ENCODE results near the gene SMARCAL1. TPM values are rescaled to one million over a fixed set of nuclear protein-coding genes. Genes with fewer than 3 reads are reported as not detected.
"Not testable (repeated sequence)": the region's sequence is repeated elsewhere in the genome, so short reads cannot be mapped to it uniquely, and the experiment has no call there.

The SMARCAL1 gene
- total RNA-seq, 1 experiment from 2014 or later, result 9.2 TPM

DNA sequence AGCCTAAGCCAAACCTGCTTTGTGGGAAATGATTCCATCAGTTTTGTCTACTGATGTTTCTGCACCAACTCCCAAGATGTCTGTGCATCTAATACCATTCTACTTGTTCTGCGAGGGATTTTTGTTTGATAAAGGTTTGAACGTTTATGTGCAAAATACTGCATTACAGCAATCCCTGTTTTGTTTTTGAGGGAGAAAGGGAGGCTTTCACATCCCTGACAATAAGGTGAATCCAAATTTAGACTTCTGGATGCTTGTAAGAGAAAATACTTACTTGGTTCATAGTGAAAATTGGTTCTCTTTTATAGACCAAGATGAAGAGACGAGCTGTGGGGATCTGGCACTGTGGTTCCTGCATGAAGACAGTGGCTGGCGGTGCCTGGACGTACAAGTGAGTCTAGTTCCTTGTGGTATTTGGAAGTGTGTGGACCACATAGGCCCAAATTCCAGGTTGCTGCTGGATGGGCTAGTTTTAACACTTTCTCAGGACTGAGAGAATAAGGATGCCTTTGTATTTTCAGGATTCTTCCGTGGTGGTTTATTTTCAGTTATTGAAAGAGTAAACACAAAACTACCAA lies 87.4 kb downstream of the SMARCAL1 start:
- no peak for DNase-seq (ENCODE audit: low read depth)

DNA sequence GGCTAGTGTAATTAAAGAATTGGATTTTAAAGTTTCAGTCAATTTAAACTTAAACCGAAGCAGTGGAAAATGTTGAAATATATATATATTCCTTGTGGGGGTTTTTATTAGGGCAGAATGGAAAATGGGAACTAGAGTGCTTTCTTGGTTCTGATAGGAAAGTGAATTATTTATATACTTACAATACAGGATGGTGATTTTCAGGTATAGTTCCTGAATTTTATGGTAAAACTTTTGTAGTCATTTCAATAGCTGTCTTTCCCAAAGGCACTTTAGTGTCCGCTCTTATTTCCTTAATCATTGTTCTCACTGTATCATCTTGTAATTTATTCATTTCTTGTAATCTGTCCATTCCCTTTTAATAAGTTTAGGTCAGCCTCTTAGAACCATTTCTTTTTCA lies 88.3 kb downstream of the SMARCAL1 start:
- DNase-seq (ENCODE audit: low read depth), result no peak

DNA sequence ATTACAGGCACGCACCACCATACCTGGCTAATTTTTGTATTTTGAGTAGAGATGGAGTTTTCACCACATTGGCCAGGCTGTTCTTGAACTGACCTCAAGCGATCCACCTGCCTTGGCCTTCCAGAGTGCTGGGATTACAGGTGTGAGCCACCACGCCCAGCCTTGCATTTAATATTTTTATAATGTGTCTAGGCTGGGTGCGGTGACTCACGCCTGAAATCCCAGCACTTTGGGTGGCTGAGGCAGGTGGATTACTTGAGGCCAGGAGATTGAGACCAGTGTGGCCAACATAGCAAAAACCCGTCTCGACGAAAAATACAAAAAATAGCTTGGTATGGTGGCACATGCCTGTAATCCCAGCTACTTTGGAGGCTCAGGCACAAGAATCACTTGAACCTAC lies 89.6 kb downstream of the SMARCAL1 start:
- DNase-seq (ENCODE audit: low read depth), result no peak

DNA sequence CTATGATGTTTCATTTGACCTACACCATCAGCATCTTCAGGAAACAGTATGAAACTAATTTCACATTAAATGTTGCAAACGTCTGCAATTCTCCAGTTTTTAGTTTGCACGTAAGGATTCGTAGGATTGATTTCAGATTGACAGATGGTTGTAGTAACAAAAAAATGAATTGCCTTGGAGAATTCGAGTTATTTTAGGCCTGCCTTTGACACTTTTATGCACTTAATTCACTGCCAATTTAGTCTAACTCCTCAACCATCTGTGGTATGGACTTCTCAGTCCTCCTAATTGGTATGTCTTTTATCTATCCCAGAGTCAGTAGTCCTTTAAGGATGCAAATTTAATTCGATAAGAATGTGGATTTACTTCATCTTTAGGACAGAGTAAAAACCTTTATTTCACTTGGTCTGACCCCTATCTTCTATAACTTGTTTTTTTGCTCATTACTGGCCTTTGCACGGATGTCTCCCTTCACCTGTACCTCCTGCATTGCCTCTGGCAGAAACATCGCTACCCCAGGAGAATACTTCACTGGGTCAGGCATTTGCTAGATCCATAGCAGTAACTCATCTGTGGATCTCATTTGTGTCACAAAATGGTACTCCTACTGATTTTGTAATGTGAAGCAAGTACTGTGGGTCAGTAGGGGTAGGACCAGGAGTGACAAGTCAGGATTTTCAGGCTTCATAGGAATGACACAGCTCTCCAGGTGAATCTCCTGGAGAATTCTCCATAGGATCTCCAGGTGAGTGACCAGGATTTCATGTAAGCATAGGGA lies 90.3 kb downstream of the SMARCAL1 start:
- no peak for DNase-seq (ENCODE audit: low read depth)

DNA sequence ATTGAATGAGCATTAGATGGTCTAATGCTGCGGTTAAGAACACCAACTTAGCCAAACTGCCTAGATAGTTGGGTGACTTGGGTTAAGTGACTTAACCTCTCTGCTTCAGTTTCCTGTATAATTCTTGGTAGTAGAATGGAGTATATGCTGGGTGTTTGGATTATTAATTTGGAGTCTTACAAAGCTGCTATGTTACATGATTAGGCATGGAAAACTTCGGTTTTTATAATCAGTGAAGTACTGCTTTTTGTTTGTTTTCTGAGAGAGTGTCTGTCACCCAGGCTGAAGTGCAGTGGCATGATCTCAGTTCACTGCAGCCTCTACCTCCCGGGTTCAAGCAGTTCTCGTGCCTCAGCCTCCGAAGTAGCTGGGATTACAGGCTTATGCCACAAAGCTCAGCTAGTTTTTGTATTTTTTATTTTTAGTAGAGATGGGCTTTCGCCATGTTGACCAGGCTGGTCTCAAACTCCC lies 90.9 kb downstream of the SMARCAL1 start:
- DNase-seq (ENCODE audit: low read depth), result no peak

DNA sequence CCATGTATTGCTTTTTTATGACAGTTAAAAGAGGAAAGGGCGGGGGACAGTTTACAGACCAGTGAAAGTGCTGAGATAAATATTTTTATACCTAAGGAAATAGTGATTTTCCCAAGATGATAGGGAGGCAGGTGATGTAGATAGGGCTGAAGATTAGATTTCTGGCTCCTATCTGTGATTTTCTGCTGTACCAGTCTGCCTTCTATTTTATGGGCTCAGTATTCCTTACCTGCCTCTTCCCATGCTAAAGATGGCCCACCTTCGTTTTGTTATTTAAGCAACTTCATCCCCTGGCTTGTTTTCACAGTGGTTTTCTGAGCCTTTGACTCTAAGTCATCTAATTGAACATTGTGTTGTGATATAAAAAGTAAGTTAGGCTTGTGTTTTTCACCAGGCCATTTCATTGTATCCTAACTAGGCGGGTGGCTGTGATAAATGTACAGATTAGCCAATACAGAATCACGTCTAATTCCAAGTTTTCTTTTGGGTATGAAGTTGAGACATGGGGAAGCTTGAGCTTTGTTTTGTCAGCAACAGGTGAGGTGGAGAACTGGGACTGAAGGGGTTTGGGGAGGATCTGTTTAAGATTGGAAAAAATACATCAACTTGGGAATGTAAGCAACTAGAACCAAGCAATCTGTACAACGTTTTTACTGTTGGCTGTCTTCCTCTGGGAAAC lies 91.6 kb downstream of the SMARCAL1 start:
- DNase-seq (ENCODE audit: low read depth), result no peak

DNA sequence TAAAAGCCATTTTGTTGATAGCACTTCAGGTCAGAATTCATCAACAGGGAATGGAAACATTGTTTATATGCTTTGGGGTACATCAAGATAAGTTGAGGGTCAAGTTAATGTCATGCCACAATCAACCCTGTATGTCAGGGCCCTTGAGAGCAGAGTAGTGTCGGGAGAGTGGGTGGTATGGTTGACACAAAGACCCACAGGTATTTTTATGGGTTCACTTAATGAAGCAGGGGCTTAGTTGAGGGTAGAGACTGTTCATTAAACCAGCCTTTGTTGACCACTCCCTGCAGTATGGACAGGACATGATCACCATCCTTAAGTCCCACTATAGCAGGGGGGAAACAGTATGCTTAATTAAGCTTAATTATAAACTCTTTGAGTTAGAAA lies 92.1 kb downstream of the SMARCAL1 start:
- no peak for DNase-seq (ENCODE audit: low read depth)

DNA sequence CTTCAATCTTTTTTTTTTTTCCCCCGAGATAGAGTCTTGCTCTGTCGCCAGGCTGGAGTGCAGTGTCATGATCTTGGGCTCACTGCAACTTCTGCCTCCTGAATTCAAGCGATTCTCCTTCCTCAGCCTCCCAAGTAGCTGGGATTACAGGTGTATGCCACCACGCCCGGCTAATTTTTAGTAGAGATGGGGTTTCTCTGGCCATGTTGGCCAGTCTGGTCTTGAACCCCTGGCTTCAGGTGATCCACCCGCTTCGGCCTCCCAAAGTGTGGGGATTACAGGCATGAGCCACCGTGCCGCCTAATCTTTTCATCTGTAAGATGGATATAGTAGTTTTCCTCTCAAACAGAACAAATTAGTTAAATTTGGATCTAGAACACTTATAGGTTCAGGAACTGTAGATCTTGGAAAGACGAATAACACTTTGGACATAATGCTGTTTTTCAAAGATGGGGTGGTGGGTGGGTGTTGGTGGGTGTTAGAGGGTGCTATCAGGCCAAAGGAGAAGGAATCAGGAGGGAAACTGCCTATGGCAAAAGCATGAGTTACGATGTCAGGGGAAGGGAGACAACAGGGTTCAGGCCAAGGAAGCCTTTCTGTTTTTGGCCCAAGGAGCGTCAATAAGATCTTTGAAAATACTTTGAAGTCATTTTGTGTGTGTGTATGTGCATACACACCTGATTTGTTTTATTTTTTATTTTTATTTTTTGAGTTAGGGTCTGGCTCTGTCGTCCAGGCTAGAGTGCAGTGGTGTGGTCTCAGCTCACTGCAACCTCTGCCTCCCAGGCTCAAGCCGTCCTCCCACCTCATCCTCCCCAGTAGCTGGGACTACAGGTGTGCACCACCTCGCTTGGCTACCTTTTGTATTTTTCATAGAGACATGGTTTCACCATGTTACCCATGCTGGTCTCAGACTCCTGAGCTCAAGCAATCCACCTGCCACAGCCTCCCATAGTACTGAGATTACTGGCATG lies 93.1 kb downstream of the SMARCAL1 start:
- DNase-seq (ENCODE audit: low read depth), result no peak

DNA sequence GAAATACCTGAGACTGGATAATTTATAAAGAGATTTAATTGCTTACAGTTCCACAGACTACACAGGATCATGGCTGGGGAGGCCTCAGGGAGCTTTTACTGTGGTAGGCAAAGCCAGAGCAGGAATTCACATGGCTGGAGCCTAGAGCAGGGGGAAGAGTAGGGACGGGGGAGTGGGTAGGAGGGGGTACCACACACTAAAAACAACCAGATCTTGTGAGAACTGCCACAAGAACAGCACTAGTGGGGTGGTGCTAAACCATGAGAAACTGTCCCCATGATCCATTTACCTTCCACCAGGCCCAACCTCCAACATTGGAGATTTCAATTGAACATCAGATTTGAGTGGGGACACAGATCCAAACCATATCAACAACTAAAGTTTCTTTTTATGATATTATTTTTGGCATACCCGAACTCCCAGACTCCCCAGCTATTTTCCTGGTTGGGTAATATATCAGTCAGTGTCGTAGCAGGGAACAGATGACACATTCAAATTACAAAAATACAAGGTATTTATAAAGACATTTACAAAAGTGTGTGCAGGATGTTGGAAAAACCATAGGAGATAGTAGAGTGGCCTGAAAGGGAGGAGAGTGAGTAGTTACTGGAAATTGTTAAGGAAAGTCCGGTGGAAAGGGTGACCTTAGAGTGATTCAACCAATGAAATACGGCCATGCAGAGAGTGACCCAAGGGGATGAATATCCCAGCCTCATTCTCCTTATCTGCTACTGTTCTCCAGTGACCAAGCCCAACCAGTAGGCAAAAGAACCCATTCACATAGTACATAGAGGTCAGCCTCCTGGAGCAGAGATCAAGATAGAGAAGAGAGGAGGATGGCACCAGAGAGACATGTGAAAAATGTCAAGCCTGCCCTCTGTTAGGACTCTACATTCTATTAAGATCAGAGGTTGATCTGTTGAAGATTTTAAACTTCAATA lies 95.2 kb downstream of the SMARCAL1 start:
- no peak for DNase-seq (ENCODE audit: low read depth)

DNA sequence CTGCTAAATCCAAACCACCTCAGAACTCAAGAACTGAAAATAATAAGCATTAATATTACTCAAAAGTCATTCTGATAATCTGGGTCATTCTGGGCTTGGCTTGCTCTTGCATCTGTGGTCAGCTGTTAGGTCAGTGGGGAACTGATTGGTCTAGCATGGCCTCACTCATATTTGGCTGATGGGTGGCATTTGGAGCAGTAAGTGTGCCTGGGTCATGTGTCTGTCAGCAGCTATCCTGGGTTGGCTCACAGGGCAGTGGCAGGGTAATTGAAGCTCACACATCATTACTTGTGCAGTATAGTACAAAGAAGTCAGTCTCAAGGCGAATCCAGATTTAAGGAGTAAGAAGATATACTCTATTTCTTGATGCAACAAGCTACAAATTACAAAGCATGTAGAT lies 95.9 kb downstream of the SMARCAL1 start:
- no peak for DNase-seq (ENCODE audit: low read depth)

DNA sequence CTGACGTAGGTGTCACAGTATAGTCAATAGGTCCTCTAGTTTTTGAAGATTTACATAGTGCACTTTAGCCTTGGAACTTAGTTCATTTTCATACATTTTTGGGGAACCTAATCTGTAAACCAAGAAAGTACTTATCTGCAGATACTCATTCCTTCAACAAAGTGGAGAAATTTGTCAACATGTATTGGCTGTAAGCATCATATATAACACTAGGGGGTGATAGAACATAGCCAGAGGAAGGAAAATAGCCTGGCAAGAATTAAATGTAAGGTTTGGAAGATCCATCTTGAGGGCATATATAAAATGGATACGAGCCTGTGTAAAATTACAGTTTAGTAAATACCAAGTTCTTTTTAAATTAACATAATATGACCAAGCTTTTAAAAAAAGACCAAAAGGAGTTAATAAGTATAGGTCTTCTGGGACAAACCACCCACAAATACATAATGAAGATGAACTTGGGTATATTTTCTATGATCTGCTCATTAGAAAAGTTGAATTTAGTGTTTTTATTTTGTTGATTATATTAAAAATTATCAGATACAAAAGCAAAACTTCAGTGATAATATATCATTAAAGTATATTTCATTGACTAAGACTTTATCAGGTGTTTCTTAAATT lies 104.6 kb downstream of the SMARCAL1 start:
- peak; percentile 43 for DNase-seq (ENCODE audit: low read depth)

DNA sequence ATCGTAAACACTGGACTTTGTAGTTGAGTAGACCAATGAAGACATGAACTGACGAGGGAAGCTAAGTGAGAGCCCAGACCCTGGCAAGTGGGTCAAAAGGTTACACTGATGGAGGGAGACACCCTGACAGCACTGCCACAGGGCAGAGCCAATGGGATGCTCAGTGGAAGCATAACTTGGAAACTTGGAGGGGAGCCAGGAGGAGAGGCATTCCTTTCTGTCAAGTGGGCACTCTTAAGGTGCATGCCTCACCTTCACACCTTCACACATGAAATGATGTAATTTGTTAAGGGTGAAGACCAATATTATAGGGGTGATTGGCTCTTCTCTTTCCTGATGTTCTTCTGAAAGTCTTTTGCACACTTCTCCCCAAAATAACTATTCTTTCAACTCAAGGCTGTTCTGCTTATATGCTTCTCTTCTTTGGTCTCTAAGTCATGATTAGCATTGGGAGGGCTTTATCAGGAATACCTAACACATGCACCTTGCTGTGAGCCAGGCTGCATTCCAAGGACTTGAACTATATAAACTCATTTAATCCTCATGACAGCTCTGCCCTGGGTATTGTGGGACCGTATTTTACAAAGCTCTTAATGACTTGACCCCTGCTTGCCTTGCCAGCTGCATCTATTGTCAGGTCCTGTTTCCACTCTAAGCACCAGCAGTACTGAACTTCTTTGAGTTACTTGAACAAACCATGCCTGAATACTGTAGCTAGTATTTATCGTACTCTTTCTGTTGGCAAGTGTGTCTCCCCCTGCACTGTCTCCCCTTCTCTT lies 105.4 kb downstream of the SMARCAL1 start:
- DNase-seq (ENCODE audit: low read depth), result no peak

DNA sequence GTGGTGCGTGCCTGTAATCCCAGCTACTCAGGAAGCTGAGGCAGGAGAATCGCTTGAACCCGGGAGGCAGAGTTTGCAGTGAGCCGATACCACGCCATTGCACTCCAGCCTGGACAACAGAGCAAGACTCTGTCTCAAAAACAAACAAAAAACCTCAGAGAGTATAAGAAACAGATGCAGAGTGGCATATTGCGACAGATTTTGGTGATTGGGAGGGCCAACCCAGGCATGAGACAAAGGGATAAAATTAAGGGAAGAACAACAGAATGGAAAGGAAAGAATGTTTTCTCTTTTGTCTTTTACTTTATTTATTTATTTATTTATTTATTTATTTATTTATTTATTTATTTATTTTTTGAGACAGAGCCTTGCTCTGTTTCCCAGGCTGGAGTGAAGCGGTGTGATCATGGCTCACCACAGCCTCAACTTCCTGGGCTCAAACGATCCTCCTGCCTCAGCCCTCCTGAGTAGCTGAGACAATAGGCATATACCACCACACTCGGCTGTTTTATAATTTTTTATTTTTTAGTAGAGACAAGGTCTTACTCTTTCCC lies 106.4 kb downstream of the SMARCAL1 start:
- DNase-seq (ENCODE audit: low read depth), result not testable (repeated sequence)

DNA sequence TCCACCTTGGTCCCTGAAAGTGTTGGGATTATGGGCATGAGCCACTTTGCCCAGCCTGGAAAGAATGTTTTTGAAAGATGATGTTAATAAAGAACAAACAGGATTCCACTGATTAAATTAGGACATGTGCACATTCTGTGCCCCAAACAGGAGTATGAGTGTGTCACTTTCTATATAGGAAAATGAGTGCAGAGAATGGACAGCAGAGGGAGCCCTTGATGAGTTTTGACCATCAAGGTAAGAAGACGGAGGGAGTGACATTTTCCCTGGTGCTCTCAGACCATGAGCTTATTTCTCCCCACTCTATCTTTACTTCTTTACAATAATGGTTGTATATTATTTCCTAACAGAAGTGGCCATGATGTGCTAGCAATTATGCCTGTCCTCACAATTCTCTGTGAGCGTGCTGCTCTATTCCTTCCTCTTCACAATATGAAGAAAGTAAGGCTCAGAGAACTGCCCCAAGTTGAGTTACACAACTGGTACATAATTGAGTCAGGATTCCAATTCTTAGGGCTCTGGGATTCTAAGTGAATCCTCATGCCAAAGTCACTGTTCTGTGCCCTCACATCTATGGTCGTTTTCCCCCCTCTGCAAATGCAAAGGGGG lies 107.0 kb downstream of the SMARCAL1 start:
- peak; percentile 69 for DNase-seq (ENCODE audit: low read depth)

DNA sequence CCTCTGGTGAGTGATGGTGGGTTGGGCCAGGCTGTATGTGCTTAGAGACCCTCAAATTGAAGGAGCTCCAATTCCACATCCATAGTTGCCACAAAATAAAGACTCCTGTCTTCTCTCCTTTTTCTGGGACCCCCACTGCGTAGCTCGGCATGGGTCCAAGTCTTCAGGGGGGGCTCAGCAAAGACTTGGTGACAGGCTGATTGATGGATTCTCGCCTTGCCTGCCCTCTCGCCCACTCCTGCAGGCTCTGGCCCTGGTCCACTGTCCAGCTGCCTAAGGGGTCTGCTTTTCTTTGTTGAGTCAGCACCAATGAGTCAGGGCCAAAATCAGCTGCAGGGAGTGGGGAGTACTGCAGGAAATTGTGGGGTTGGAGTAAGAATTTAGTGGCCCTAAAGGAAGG lies 107.8 kb downstream of the SMARCAL1 start:
- no peak for DNase-seq (ENCODE audit: low read depth)

DNA sequence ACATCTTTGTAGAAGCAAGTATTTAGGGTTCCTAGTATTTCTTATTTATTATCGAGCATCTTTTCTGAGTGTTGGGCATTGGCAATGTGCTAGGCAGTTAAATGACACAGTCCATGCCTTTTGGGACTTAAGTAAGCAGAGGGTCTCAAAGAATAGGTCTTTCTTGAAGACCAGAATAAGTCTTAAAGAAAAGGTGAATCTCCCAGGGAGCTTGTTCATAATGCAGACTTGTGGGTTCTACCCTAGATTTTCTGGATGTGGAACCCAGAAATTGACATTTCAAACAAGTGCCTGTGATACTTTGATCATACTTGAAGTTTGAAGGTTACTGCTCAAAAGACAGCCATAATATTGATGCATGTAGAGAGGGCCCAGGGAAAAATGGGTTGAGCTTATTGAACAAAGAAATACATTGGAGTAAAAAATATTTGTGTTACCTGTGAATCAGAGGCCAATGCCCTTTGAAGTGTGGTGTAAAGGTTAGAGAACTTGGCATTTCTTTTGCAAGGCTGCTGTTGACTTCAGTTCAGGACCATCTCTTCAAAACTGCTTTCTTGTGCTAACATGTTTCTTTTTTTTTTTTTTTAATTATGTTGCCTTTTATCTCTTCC lies 110.7 kb downstream of the SMARCAL1 start:
- DNase-seq (ENCODE audit: low read depth), result no peak

DNA sequence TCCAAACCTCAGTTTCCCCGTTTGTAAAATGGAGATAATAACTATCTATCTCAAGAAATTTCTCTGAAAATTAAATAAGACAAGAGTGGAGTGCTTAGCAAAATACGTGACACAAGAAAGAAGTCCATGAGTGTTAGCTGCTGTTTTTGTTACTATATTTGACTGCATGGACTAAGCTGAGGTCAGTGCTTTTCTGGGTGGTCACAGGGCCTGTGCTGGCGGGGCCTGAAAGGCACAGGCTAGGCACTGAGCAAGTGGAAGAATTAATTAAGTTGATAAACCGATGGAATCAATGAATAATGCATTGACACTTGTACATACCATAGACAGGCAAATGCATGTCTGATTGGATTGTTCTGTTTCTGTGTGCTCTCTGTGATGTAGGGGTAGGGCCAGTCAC lies 113.7 kb downstream of the SMARCAL1 start:
- no peak for DNase-seq (ENCODE audit: low read depth)

DNA sequence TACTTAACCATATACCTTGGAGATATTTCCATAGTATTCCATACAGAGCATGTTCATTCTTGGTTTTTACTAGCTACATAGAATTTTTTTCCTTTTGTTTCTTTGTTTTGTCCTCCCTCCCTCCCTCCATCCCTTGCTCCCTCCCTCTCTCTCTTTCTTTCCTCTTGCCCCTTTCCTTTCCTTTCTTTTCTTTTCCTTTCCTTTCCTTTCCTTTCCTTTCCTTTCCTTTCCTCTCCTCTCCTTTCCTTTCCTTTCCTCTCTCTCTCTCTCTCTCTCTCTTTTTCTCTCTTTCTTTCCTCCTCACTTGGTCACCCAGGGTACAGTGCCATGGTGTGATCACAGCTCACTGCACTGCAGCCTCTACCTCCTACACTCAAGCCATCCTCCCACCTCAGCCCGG lies 114.7 kb downstream of the SMARCAL1 start:
- no peak for DNase-seq (ENCODE audit: low read depth)

All from LHCN-M2 (cell line).